ENCODE measurements around the gene MED13L.

MED13L gene

DNA sequence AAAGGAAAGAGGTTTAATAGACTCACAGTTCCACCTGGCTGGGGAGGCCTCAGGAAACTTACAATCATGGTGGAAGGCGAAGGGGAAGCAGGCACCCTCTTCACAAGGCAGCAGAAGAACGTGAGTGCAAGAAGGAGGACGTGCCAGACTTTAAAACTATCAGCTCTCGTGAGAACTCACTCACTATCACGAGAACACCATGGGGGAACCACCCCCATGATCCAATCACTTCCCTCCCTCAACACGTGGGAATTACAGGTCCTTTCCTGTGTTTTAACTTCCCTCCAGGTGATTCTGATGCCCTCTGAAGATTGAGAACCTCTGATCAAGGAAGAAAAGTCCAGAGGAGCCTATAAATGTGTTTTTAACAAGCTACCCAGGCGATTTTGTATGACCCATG is 358.7 kb downstream of the MED13L start:
- DNase-seq, result no peak

GRCh38 chr12:115916910-115917668 is 360.4 kb downstream of the MED13L start:
- DNase-seq, result peak in 38 of 56 donors; percentile 0 to 58 (median 13)

- no peak for DNase-seq
Observed at GRCh38 chr12:115914122-115914521, 363.4 kb downstream of the MED13L start.

DNA sequence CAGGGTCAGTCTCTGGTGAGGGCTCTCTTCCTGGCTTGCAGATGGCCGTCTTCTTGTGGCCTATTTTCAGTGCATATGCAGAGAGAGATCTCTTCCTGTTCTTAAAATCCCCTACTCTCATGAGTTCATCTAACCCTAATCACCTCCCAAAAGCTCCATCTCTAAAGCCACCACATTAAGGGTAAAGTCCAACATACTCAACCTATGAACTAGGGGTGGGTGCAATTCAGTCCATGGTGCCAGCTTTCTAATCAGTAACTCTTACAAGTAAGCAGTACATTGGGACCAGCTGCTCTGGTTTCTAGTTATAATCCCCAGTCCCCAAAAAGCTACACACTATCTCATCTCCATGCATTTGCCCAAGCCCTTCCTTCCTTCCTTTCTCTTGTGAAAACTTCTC is 365.1 kb downstream of the MED13L start:
- DNase-seq, result no peak

DNA sequence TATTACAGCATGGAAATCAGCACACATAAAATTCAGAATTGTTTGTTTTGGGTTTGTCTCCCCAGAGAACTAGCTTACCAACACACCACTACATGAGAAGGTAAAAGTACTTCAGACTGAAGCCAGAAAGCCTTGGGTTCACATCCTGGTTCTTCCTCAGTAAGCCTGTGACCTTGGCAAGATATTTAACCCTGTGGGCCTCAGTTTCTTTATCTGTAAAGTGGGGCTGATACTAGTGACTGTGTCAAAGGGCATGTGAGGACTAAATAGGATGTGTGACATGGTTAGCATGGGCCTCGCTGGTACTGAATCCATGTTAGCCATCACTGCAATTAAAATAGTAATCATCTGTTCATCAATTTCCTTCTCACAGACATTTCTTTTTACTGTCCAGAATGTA is 366.1 kb downstream of the MED13L start:
- DNase-seq, result no peak

- no peak for DNase-seq
Observed at GRCh38 chr12:115910057-115910456, 367.4 kb downstream of the MED13L start.
